Right forelimb (tissue), 1 donor: ENCODE results near the gene BBS2.

Experiments used
- DNase-seq: peaks from one replicate; pipeline ENCODE4 v3.0.0-alpha.2; 2018

Gene BBS2, protein sequence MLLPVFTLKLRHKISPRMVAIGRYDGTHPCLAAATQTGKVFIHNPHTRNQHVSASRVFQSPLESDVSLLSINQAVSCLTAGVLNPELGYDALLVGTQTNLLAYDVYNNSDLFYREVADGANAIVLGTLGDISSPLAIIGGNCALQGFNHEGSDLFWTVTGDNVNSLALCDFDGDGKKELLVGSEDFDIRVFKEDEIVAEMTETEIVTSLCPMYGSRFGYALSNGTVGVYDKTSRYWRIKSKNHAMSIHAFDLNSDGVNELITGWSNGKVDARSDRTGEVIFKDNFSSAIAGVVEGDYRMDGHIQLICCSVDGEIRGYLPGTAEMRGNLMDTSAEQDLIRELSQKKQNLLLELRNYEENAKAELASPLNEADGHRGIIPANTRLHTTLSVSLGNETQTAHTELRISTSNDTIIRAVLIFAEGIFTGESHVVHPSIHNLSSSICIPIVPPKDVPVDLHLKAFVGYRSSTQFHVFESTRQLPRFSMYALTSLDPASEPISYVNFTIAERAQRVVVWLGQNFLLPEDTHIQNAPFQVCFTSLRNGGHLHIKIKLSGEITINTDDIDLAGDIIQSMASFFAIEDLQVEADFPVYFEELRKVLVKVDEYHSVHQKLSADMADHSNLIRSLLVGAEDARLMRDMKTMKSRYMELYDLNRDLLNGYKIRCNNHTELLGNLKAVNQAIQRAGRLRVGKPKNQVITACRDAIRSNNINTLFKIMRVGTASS

DNA sequence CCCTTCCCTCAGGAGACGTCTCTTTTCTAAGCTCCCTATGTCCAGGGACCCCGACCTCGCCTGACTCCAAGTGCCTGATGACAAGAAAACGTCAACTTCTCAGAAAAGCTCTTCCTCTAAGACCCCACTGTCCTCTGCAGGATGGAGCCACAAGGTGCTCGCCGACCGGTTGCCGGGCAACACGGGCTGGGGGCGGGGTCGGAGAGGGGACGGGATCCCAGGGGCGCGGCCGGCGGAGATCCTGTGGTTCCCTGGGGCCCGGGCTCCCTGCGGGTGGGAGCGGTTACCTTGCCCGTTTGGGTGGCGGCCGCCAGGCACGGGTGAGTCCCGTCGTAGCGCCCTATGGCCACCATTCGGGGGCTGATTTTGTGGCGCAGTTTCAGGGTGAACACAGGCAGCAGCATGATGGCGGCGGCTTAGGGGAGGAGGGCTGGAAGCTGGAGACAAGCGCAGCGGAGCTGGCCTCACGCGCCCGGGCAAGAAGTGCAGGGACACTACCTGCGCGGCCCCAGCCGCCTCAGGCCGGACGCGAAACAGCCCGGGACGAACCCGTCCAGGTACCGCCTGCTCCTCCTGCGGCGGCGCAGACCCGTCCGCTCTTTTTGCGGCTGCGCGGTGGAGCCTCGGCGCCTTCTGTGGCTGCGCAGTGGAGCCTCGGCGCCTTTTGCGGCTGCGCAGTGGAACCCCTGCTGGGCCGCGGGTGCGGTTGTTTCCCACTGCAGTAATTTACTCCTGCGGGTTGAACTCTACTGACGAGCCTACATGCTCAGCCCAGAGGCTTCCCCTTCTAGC, at the start of gene BBS2:
Gene BBS2, minus strand, starts transcription at position 566 of the 792 bp plus-strand sequence. Its CDS starts 162 bp downstream, at position 404.
- peak; percentile 91 for DNase-seq

DNA sequence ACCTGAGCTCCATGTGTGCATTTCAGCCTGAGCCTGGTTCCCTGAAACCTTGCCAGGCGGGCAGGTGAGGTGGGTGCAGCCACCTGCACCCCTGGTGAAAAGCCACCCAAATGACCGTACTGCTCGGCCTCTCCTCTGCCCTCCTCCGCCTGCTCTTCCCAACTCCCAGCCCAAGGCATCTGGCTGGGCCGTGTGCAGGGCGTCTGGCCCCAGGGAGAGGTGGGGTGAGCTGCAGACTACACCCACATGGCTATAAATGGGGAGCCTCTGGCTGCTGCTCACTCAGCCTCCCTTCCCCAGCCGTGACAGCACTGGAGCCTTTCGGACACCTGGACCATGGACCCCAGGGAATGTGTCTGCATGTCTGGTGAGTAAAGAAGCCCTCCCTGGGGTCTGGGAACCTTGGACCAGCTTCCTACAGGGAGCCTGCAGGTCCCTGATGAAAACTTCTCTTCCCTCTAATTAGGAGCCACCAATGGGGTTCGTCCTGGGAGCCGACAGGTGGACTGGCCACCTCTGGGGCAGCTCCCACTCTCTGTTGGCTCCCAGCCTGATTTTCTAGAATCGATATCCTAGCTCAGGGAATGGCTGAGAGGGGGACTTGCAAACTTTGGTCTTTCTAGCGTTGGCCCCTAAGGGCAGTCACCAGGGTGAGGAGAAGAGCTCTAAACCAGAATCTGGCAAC, 45.1 kb upstream of the BBS2 start, which contains the start of gene MT4:
Gene MT4, plus strand, starts transcription at position 281 of the 685 bp plus-strand sequence. Its CDS starts 56 bp downstream, at position 337.
- no peak for DNase-seq

DNA sequence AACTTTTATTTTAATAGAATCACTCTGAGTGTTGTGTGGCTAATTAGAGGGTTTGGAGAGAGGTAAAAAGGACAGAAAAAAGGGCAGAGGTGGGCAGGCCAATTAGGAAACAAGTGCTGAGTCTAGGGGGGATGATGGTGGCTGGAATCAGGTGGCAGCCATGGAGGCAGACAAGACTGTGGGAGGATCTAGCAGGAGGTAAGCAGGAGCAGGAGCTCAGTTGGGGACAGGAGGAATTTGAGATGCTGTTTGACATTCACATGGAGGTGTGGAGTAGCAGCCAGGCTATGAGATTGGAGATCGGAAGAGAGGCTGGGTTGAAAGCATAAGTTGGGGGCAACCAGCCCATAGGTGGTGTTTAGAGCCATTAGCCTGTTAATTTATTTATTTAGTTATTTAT, 41.3 kb upstream of the BBS2 start:
- DNase-seq = no peak

DNA sequence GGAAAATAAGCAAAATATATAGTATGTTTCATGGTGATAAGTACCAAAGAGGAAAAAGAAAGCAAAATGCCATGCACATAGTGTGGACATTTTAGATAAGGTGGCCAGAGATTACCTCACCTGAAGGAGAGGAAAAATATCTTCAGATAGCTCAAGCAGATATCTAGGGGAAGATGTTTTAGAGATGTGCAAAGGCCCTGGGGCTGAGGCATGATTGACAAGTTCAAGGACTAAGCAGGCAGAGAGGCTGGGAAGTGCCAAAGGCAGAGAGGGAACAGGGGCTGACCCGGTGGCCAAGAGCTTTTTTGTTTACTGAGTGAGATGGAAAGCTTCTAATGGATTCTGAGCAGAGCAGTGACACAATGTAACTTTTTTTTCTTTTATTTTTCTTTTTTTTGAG, 40.6 kb upstream of the BBS2 start:
- DNase-seq = no peak

DNA sequence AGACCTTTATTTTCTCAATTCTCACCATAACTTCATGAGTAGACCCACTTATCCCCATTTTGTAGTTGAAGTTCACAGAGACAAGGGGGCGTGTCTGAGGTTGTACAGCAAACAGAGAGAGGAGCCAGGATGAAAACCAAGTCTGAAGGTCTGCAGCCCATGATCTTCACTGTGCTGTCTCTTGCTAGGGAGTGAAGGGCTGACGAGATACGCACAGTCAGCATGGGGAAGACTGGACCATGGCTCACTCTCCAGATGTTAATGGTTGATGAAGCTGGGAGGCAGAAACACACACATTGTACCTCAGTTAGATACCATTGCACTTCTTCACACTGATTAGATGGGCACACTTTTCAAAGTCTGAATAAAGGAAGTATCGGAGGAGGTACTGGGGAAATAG, 39.3 kb upstream of the BBS2 start:
- DNase-seq = no peak

DNA sequence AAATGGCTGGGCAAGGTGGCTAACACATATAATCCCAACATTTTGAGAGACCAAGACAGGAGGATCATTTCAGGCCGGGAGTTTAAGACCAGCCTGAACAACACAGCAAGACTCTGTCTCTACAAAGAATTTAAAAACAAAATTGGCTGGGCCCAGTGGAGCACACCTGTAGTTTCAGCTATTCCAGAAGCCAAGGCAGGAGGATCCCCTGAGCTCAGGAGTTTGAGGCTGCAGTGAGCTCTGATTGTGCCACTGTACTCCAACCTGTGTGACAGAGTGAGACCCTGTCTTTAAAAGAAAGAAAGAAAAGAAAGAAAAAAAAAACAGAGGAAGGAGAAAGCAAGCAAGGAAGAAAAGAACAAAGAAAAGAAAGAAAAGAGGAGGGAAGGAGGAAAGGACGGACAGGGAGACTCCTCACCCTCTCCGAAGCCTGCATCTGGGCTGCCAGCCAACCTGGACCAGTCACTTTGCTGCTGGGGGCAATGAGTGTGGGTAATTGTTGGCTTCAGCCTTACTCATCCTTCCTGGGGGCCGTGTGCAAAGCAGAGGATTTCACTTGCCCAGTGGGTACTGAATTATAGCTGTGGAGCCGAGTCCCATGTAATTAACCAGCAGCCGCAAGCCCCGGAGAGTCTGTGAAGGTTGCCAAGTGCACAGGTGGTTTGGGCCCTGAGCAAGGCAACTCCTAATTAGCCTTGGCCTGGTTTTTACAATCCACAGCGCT, 38.4 kb upstream of the BBS2 start:
- DNase-seq = peak; percentile 54

DNA sequence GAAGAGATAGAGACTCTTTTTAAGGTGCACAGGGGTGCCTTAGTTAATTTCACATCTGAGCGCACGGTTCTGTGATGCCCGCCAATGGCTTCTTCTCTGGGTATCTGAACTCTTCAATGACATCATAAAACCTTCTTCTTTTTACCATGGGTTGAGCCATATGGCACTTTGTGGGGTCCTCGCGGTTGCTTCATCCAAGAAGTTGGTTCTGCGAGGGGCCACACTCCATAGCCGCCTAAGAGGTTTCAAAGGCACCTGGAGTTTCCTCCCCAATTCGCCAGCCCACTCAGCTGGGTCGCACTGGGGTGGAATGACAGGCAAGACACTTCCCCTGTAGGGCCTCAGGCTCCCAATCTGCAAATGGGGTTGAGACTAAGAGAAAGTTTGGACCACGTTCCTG, 34.6 kb upstream of the BBS2 start:
- DNase-seq = no peak

DNA sequence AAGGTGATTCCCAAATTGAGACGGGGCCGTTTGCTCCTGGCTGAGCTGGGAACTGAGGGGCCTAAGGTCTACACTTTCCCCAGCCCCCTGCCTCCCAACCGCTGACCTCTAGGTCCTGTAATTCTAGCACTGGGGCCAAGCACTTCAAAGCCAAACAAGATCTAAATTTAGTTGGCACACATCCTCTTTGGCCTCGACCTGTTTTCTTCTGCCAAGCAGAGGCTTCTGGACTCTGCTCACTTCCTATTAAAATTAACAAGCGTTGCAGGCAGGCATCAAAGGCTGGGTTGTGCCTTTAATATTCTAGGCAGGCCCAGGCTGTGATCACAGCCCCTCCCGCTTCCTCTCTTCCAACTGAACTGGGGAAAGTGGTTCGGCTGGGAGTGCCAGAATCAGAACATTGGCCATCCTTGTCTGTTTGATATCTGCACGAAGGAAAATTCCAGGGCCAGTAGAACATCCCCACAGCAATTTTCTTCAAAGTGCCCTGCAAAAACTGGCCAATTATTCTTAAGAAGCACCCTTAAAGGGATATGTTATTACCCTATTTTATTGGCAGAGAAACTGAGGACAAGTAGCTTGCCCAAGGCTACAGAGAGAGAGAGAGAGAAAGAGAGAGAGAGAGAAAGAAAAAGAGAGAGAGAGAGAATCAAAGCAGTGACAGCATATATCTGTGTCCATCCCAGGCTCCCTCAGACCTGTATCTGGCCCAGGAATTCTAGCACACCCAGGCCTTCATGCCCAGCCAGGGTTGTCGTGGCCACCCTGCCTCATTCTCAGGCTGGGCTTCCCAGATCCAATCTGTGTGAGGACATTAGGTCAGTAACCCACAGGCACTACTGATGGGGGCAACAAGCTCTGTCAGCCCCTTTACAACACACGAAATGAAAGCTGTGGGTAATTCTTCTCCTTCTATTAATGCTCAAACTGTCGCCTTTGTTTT, 32.2 kb upstream of the BBS2 start:
- no peak for DNase-seq

DNA sequence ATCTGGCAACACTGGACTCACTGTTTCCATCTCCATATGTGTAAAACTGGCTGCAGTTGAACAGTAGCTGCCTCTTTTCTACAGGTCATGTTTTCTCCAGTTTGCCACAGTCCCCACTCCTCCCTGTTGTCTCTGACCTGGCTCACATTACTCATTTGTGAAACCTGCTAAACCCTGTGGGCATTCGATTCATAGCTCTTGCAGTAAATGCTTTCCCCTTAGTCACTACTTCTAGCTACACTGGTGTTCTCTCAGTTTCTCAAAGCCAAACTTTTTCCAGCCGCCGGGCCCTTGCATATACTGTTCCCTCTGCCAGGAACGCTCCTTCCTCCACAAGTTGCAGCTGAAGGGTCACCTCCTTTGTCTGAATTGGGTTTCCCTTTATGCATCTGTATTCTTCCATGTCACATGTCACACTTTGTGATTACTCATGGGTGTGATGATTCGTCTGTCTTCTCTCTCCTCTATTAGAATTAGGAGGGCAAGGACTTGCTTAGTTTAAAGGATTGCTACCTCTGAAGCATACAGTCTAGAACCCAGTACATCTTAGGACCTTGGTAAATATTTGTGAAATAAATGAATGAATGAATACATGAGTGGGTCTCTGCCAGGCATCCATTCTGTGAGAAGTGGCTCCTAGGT, 30.0 kb upstream of the BBS2 start:
- DNase-seq = no peak

DNA sequence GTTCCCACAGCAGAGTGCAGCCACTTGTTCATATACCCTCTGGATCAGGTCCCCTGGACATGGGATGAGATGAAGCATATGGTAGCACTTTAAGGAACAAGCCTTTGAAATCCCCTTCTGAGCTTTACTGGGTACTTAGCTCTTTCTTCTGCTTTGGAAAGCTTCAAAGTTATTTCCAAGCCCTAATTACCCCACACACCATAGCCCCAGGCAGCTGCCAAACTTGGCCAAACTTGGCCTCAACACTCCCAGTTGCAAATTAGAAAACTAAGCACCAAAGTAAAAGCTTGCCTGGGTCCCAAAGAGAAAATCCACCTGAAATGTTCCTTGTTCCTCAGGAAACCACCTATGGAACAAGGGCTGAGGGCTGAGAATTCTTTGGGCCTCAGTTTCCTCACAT, 29.3 kb upstream of the BBS2 start:
- DNase-seq = no peak

DNA sequence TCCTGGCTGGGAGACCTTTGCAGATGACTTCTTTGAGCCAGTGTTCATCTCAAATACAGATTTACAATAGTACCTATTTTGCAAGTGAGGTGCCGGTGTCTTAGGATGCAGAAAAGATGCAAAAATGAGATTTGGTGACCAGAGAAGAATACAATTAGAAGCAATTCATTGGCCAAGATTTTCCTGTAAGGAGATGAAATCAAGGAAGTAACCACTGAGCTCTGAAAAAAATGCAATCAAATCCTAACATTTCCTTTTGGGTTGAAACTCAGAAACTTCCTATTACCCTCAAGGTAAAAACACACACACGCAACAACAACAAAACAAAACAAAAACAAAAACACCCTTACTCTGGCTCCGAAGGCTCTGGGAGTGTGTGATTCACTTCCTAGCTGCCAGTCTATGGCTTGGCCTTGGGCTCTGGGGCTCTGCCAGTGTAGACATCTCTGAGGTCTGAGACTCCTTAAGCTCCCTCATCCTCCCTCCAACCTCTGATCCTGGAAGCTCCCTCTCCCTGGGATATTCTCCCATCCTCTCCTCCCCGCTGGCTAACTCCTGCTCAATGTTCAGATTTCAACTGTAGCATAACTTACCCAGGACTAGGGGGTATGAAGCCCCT, 28.2 kb upstream of the BBS2 start:
- DNase-seq = no peak

DNA sequence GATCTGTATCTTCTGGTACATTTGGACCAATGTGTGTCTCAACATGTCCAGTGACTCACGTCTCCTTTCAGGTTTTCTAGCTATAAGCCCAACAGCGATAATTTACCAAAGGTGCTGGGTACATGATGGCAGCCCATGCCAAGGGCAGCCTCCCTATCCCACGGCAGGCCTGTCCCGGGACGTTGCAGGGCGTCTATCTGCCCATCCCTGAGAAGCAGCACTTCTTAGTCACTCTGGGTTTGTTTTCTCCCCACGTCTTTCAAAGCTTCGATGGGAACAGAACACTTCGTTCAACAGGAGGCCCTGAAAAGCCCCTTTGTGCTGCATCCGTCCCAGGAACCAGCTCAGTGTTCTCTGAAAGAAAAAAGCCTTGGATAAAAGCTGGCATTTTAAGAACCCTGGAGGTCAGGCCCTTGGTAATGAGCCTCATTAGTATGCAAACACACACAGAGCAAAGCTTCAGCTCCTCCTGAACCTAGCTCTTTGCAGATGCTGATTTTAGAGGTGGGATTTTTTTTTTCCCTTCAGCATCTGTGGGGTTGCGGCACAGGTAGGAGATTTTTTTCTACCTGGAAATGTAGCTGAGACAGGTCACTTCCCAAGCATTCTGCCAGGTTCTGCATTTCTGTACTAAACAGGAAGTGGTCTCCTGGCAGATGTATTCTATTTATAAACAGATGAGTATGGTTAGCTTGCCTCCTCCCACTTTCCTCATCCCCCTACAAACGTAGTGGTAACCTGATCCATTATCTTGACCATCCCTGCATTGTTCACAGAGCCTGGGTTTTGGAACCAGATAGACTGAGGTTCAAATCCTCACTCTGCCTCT, 27.5 kb upstream of the BBS2 start:
- DNase-seq = no peak

DNA sequence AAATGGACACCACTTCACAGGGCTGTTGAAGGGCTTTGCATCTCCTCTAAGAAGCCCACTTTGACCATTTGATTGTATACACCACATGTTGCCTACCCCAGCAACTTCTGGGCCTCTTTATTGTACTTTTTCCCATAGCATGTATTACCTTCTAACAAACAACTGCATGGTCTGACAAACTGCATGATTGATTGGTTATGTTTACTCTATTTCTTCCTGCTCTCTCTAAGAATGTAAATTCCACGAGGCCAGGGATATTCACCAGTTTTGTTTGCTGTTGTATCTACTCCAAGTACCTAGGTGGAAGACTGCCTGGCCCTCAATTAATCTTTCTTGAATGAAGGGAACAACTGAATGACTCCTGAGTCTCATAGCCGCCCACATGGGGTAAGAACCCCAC, 22.2 kb upstream of the BBS2 start:
- DNase-seq = no peak

DNA sequence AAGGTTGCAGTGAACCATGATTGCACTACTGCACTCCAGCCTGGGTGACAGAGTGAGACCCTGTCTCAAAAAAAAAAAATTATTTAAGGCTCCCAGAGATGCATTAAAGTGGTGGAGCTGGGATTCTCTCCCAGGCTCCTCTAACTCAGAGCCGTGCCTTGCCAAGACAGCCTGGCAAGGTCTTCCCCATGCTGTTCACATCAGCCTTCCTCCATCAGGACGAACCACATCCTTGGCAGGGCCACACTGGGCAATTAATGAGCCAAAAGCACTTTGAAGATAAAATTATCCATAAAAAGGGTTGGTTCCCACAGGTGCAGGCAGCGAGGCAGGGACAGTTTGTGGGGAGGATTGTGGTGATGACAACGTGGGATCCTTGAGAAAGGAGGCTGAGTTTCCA, 19.8 kb upstream of the BBS2 start:
- no peak for DNase-seq

DNA sequence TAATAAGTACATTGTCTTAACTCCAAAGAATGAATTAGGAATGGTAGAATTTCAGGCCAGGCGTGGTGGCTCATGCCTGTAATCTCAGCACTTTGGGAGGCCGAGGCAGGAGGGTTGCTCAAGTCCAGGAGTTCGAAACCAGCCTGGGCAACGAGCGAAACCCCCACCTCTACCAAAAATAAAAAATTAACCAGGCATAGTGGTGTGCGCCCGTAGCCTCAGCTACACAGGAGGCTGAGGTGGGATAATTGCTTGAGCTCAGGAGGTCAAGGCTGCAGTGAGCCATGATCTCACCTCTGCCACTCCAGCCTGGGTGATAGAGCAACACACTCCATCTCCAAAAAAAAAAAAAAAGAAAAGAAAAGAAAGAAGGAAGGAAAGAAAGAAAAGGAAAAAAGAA, 18.5 kb upstream of the BBS2 start:
- DNase-seq = no peak

DNA sequence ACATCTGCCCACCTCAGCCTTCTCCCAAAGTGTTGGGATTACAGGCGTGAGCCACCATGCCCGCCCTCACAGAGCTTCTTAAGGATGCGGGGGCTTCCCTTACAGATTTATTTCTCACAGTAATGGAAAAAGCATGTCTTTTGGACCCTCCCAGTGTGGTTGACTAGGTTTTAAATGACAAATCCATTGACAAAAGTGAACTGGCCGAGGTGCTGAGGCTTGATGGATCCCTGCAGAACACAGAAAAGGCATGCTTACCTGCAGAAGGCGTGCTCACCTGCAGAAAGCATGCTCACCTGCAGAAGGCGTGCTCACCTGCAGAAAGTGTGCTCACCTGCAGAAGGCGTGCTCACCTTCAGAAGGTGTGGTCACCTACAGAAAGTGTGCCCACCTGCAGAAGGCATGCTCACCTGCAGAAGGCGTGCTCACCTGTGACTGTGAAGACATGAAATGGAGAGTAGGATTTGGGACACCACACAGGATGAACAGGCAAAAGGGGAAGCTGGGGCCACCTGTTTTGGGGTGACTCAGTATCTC, 15.1 kb upstream of the BBS2 start:
- no peak for DNase-seq

DNA sequence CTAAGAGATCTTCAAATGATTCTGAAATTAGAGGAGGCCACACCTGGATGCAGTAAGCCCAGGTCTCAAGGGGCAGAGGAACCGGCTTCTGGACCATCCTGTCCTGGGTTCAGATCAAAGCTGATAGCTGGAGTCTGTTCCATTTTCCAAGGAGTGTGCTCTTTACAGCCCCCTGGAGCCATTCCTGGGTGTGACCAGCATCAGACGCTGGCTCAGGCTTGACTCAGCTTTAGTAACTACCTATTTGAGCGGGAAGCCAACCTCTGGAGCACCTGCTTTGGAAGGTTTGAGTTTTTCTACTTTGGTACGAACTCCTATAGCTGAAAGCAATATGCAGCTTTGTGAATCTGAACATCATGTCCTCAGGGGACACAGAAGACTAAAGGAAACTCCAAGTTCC, 12.9 kb upstream of the BBS2 start:
- DNase-seq = no peak

DNA sequence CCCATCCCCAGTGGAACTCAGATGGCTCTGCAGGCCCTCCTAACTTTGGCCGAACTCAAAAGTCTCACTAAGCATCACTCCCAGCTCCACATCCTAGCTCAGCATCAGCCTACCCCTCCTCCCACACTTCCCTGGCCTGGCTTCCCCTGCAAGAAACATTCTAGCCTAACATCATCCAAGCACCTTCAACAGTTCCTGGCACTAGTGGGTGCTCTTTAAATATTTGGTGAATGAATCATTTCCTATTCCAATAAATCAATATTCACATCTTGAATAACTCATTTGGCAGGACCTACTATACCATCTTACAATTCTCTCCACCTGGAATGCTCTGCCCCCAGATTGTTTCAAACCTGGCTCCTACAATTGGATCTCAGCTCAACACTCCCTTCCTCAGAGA, 11.0 kb upstream of the BBS2 start:
- DNase-seq = no peak

DNA sequence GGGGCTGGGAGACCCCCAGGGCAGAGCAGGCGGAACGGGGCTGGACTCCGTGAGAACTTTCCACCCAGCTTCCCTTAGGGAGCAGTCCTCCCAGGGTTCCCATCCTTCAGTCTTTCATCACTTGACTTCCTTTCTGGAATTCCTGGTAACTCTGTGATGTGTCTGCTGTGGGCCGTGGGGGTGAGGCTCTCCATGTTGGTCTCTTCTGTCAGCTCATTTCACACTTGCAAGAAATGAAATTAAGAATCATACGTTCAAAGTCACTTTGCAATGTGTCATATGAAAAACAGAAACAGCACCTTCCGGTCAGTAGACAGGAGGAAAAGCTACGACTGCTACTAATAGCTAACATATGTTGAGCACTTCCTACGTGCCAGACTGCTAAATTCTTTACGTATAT, 5.4 kb upstream of the BBS2 start:
- DNase-seq = no peak
